ENCODE measurements around the gene TWIST2. TPM values are rescaled to one million over a fixed set of nuclear protein-coding genes. Genes with fewer than 3 reads are reported as not detected.

TWIST2 gene
- 100 to 1,000 TPM in 2 of 4 donors, 10 to 100 TPM in 2; 90.8 to 141 (median 116) TPM for total RNA-seq

DNA sequence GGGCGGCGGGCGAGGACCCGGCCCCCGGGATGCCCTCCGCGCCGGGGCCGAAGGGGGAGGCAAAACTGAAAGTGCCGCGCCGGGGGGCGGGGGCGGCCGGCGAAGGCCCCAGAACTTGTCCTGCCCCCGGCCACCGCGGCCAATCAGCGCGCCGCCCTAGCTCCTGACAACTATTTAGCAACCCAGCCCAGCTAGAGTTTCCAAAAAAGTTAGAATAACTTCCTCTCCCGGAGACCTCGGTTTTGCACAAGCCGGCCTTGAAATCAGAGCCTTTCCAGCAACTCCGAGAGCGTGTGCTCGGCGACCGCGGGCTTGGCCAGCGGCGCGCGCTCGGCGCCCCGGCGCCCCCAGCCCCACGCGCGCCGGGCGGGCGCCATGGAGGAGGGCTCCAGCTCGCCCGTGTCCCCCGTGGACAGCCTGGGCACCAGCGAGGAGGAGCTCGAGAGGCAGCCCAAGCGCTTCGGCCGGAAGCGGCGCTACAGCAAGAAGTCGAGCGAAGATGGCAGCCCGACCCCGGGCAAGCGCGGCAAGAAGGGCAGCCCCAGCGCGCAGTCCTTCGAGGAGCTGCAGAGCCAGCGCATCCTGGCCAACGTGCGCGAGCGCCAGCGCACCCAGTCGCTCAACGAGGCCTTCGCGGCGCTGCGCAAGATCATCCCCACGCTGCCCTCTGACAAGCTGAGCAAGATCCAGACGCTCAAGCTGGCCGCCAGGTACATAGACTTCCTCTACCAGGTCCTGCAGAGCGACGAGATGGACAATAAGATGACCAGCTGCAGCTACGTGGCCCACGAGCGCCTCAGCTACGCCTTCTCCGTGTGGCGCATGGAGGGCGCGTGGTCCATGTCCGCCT lies at the start of gene TWIST2:
Gene TWIST2 (plus strand): TSS at position 245 of the 850 bp plus-strand sequence. CDS start 131 bp downstream, at position 376.
- DNase-seq (ENCODE audit: low spot score) (no peak), ATAC-seq (ENCODE audit: low FRiP score) (peak; percentile 84)
- TF ChIP-seq, protein P1, sequence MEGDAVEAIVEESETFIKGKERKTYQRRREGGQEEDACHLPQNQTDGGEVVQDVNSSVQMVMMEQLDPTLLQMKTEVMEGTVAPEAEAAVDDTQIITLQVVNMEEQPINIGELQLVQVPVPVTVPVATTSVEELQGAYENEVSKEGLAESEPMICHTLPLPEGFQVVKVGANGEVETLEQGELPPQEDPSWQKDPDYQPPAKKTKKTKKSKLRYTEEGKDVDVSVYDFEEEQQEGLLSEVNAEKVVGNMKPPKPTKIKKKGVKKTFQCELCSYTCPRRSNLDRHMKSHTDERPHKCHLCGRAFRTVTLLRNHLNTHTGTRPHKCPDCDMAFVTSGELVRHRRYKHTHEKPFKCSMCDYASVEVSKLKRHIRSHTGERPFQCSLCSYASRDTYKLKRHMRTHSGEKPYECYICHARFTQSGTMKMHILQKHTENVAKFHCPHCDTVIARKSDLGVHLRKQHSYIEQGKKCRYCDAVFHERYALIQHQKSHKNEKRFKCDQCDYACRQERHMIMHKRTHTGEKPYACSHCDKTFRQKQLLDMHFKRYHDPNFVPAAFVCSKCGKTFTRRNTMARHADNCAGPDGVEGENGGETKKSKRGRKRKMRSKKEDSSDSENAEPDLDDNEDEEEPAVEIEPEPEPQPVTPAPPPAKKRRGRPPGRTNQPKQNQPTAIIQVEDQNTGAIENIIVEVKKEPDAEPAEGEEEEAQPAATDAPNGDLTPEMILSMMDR (IDR thresholded peaks at IDR 0.05) = no peak

DNA sequence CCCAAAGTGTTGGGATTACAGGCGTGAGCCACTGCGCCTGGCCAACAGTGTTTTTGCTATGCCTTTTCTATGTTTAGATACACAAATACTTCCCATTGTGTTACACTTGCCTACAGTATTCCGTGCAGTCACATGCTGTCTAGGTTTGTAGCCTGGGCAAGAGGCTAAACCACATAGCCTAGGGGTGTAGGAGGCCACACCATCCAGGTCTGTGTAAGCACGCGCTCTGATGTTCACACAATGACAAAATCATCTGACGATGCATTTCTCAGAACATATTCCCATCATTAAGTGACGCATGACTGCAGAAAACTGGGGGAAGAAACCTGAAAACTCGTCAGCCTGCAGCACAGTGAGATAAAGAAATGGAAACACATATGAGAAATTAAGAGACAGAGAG lies 46.1 kb upstream of the TWIST2 start:
- ATAC-seq (ENCODE audit: low FRiP score) (no peak), DNase-seq (ENCODE audit: low spot score) (no peak)
- TF ChIP-seq, protein P1 (IDR thresholded peaks at IDR 0.05) = no peak

DNA sequence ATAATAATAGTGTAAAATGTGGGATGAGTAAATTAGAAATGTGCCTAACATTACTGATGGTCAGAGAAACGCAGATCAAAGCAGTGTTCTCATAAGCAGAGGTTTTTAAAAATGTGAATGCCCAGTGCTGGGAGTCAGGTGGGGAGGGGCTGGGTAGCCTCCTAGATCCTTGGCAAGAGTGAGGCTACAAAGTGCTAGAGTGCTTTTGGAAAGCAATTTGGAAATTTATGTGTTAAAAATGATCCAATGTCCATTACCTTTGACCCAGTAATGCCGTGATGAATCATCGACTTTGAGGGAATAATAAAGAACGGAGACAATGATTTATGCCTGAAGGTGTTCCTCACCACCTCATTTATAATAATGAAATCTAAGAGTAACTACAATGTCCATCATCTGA lies 44.9 kb upstream of the TWIST2 start:
- TF ChIP-seq, protein P1 (IDR thresholded peaks at IDR 0.05) = no peak
- DNase-seq (ENCODE audit: low spot score) (no peak), ATAC-seq (ENCODE audit: low FRiP score) (peak; percentile 28)

DNA sequence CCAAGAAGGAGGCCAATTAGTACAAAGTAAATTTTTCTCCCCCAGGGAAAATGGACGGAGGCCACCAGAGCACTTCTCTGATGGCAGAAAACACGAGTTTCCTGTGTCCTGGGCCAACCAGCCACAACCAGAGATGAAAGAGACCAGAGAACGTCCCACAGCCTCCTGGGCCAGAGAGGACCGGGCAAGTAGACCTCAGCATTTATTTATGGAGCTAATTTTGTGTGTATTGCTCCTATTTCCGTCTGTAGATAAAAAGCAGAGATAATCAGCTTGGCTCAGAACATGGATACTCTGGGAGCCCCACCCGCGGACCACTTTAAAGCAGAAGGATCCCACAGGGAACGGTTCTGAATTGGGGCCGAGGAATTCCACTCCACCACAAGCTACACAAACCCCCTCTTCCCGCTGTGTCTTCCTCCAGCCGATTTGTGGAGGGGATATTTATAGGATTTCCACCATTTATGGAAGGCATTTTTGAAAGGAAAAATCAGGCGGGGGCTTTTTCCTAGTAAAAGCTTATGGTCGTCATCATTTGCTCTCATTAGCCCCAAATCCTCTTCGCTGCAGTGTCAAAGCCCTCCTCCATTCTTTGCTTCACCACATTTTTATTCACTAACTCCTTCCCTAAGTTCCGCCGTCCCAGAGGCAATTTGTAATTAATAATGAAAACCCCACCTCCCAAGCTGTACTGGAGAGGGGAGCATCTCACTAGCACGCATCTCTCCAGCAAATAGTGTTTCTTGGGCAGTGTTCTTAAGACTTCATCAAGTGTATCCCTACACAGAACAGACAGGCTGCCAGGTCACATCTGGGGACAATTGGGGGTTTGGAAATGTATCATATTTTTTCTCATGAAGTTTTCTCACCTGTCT lies 43.7 kb upstream of the TWIST2 start:
- TF ChIP-seq, protein P1 (IDR thresholded peaks at IDR 0.05) = no peak
- no peak for DNase-seq (ENCODE audit: low spot score)
- no peak for ATAC-seq (ENCODE audit: low FRiP score)

DNA sequence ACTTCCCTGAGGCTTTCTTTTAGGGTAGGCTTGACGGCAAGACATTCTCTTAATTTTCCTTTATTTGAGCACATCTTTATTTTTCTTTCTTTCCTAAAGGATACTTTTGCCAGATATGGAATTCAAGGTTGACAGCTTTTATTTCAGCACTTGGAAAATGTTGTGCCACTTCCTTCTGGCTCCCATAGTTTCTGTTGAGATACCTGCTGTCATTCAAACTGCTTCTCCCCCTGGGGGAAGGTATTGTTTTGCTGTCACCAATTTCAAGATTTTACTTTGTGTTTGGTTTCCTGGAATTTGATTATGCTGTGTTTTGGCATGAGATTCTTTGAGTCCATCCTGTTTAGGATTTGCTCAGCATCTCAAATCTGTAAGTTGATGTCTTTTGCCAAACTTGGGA lies 39.1 kb upstream of the TWIST2 start:
- ATAC-seq (ENCODE audit: low FRiP score) (no peak), DNase-seq (ENCODE audit: low spot score) (no peak)
- TF ChIP-seq, protein P1 (IDR thresholded peaks at IDR 0.05) = no peak

DNA sequence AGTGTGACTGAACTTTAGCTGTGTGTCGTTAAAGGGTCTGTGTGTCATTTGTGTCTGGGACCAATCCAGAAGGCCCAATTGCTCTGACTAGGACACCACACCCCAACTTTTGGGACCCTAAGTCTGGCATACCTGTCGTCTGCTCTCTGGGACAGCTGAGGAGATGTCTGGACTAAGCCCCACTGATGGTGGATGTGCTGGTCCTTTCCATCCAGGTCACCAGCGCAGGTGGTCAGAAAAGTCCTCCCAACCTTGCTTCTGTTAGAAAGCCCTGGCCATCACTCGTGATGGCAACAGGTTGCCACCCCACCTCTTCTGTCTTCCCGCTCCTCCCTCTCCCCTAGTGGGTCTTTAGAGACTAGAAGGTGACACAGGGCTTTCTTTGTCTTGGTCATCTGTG lies 37.6 kb upstream of the TWIST2 start:
- DNase-seq (ENCODE audit: low spot score) (no peak), ATAC-seq (ENCODE audit: low FRiP score) (no peak)
- TF ChIP-seq, protein P1 (IDR thresholded peaks at IDR 0.05) = no peak

All from omental fat pad (tissue), 4 donors.